ENCODE results near the gene ANGPTL5. TPM values are rescaled to one million over a fixed set of nuclear protein-coding genes. Genes with fewer than 3 reads are reported as not detected.

ANGPTL5 gene
- total and polyA plus RNA-seq, 2 donors from 2014 or later = not detected

DNA sequence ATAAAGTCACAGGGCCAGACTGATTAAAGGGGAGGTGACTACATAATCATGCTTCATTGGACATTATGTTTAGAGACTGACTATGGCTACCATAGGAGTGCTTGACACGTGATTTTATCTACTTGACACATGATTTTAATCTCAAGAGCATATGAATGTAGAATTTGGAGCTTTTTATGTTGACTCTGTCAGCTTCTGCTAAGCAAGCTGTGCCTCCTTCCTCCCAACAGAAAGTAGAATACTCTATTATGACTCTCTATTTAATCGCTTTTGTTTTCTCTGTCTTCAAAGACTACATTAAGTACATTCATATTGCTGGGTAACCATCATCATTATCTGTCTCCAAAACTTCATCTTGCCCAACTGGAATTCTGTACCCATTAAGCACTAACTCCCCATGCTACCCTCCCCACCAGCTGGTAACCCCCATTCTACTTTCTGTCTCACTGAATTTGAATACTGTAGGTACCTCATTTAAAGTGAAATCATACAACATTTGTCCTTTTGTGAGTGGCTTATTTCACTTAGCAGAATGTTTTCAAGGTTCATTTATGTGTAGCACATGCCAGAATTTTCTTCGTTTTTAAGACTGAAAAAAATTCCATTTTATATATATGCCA is 24.7 kb upstream of the ANGPTL5 start:
- H3K27ac ChIP-seq (ENCODE audit: low read depth in 2 of 2, low read length in 2 of 2) = no peak overlapping the region
- H3K27me3 ChIP-seq (ENCODE audit: control insufficient read depth, insufficient read depth, low read length) = no peaks in the 10 kb centered on the region
- FAIRE-seq (no peak), DNase-seq (no peak)
- intact Hi-C loops (cut with DNase I) = no loop called here
- no peak overlapping the region for H3K4me3 ChIP-seq (ENCODE audit: low read length in 3 of 3)
- no peak for TF ChIP-seq CTCF (IDR thresholded peaks at IDR 0.05; ENCODE audit: borderline replicate concordance, extremely low read depth, insufficient read depth)
- no peak overlapping the region for H3K9ac ChIP-seq (ENCODE audit: low read length in 3 of 3)
- H3K9me3 ChIP-seq (ENCODE audit: control insufficient read depth in 2 of 3, insufficient read depth in 1 of 3, low read length in 3 of 3) = no peaks in the 10 kb centered on the region
- no peaks in the 10 kb centered on the region for H3K36me3 ChIP-seq (ENCODE audit: control insufficient read depth in 2 of 3, insufficient read depth in 3 of 3, low read length in 3 of 3)
- H3K4me1 ChIP-seq (ENCODE audit: control insufficient read depth in 2 of 3, insufficient read depth in 2 of 3, low read depth in 1 of 3, low read length in 3 of 3) = no peaks in the 10 kb centered on the region

DNA sequence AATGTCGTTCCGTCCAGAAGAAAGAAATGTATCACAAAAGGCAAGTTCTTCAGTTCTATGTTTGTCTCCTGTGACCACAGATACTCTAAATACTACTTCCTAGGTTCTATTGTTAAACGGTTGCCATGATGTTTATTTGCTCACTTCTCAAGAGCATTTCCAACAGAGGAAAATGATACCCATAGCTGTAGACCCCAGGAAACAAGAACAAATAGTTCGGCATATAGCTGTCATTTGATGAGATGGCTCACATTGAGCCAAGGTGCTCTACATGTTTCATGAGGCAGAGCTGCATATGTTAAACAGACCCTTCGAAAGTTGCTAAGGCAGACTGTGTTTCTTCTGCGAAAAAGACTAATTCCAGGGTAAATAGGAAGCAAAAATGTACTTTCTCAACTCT is 15.4 kb upstream of the ANGPTL5 start:
- Histone ChIP-seq H3K9me3 (ENCODE audit: control insufficient read depth in 2 of 3, insufficient read depth in 1 of 3, low read length in 3 of 3) (no peaks in the 10 kb centered on the region), H3K36me3 (ENCODE audit: control insufficient read depth in 2 of 3, insufficient read depth in 3 of 3, low read length in 3 of 3) (no peaks in the 10 kb centered on the region), H3K27me3 (ENCODE audit: control insufficient read depth, insufficient read depth, low read length) (no peaks in the 10 kb centered on the region), H3K4me3 (ENCODE audit: low read length in 3 of 3) (no peak overlapping the region), H3K9ac (ENCODE audit: low read length in 3 of 3) (no peak overlapping the region), H3K4me1 (ENCODE audit: control insufficient read depth in 2 of 3, insufficient read depth in 2 of 3, low read depth in 1 of 3, low read length in 3 of 3) (no peaks in the 10 kb centered on the region), H3K27ac (ENCODE audit: low read depth in 2 of 2, low read length in 2 of 2) (no peak overlapping the region)
- intact Hi-C loops (cut with DNase I) = no loop called here
- TF ChIP-seq CTCF (IDR thresholded peaks at IDR 0.05; ENCODE audit: borderline replicate concordance, extremely low read depth, insufficient read depth) = no peak
- FAIRE-seq (no peak), DNase-seq (no peak)

DNA sequence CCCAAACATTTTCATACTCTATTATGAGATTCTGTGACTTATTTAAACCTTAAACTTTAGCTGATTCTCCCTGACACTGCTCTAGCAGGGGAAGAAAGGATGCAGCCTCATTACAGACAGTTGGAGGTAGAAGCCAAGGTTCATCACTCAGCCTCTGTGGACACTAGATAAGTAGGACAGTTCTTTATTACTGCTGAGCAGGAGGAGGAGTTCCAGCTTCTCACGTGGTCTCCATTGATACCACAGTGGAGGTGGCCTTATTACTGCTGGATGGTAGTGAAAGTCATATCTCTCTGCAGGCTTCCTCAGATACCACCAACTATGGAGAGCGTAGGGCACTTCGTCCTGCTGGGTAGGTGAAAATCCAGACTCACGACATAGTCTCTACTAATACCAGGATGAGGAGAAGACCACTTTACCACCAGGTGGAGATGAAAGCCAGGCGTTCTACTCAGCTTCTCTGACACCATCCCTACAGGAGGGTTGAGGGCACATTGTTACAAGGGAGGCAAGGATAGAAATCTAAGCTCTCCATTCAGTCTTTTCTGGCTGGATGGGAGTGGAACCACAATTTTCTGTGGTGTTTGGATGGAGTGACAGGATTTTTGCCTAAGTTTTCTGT is 13.1 kb upstream of the ANGPTL5 start:
- intact Hi-C loops (cut with DNase I) = no loop called here
- no peak for FAIRE-seq

More for the DNA sequence above, 13.1 kb upstream of the ANGPTL5 start:
- TF ChIP-seq CTCF (IDR thresholded peaks at IDR 0.05; ENCODE audit: borderline replicate concordance, extremely low read depth, insufficient read depth) = no peak
- no peaks in the 10 kb centered on the region for H3K36me3 ChIP-seq (ENCODE audit: control insufficient read depth in 2 of 3, insufficient read depth in 3 of 3, low read length in 3 of 3)
- H3K4me1 ChIP-seq (ENCODE audit: control insufficient read depth in 2 of 3, insufficient read depth in 2 of 3, low read depth in 1 of 3, low read length in 3 of 3) = no peaks in the 10 kb centered on the region
- no peak for DNase-seq
- no peak overlapping the region for H3K9ac ChIP-seq (ENCODE audit: low read length in 3 of 3)
- no peaks in the 10 kb centered on the region for H3K27me3 ChIP-seq (ENCODE audit: control insufficient read depth, insufficient read depth, low read length)
- no peak overlapping the region for H3K4me3 ChIP-seq (ENCODE audit: low read length in 3 of 3)
- H3K9me3 ChIP-seq (ENCODE audit: control insufficient read depth in 2 of 3, insufficient read depth in 1 of 3, low read length in 3 of 3) = no peaks in the 10 kb centered on the region
- H3K27ac ChIP-seq (ENCODE audit: low read depth in 2 of 2, low read length in 2 of 2) = no peak overlapping the region
